HepG2 (cell line): ENCODE measurements around the gene GFOD1. TPM values are rescaled to one million over a fixed set of nuclear protein-coding genes. Genes with fewer than 3 reads are reported as not detected.

Experiments used
- ARHGAP35 ChIP-seq: sonication (generic); formaldehyde crosslinking; IDR thresholded peaks from 2 replicates; pipeline ENCODE4 v1.9.0; 2022; ENCODE audit warnings: mild to moderate bottlenecking, inconsistent platforms, moderate library complexity, missing genetic modification reagents, borderline replicate concordance
- ARID3A ChIP-seq: IDR thresholded peaks from 2 replicates; pipeline ENCODE4 v1.6.1; 2012; ENCODE audit warnings: low read depth, low read length, improper control_type of control experiment
- ARNTL ChIP-seq: sonication (generic); formaldehyde crosslinking; IDR thresholded peaks from 2 replicates; pipeline ENCODE4 v1.4.0; 2020; ENCODE audit warnings: mild to moderate bottlenecking, missing genetic modification reagents
- CBFB ChIP-seq: sonication (generic); formaldehyde crosslinking; IDR thresholded peaks from 2 replicates; pipeline ENCODE4 v1.4.0; 2020; ENCODE audit warnings: missing genetic modification reagents
- GATAD1 ChIP-seq: IDR thresholded peaks from 2 replicates; pipeline ENCODE4 v1.6.1; 2016; ENCODE audit warnings: missing genetic modification reagents, missing compliant biosample characterization
- GATAD2A ChIP-seq: IDR thresholded peaks from 2 replicates; pipeline ENCODE4 v1.6.1; 2016
- HOXD1 ChIP-seq: sonication (generic); formaldehyde crosslinking; IDR thresholded peaks from 2 replicates; pipeline ENCODE4 v1.5.0; 2020; ENCODE audit warnings: missing genetic modification reagents
- KDM6A ChIP-seq: IDR thresholded peaks from 2 replicates; pipeline ENCODE4 v1.6.1; 2016; ENCODE audit warnings: low read depth
- KLF6 ChIP-seq: IDR thresholded peaks from 2 replicates; pipeline ENCODE4 v1.8.0; 2016; ENCODE audit warnings: missing biosample characterization, missing genetic modification reagents
- MED1 ChIP-seq: sonication (generic); formaldehyde crosslinking; IDR thresholded peaks from 2 replicates; pipeline ENCODE4 v1.4.0; 2020; ENCODE audit warnings: missing genetic modification reagents
- POLR2A ChIP-seq, 2 experiments: IDR thresholded peaks; 2 replicates each; pipeline ENCODE4 v1.6.1; 2011; ENCODE audit warnings: low read depth in 2 of 2, low read length in 2 of 2, mild to moderate bottlenecking in 1 of 2, moderate library complexity in 1 of 2; ENCODE audit not compliant: insufficient read depth in 1 of 2
- RAD21 ChIP-seq: fragments of 450-650 bp; formaldehyde crosslinking; IDR thresholded peaks from 2 replicates; pipeline ENCODE4 v1.5.0; 2020; ENCODE audit warnings: mild to moderate bottlenecking
- REPIN1 ChIP-seq: sonication (generic); formaldehyde crosslinking; IDR thresholded peaks from 2 replicates; pipeline ENCODE4 v1.8.0; 2022; ENCODE audit warnings: missing genetic modification reagents, low read depth, mild to moderate bottlenecking, borderline replicate concordance
- SMARCC2 ChIP-seq: fragments of 450-650 bp; IDR thresholded peaks from 2 replicates; pipeline ENCODE4 v1.6.1; 2017; ENCODE audit warnings: antibody characterized with exemption, mild to moderate bottlenecking
- SP2 ChIP-seq: sonication (generic); formaldehyde crosslinking; IDR thresholded peaks from 2 replicates; pipeline ENCODE4 v1.5.1; 2020; ENCODE audit warnings: mild to moderate bottlenecking, missing genetic modification reagents
- SSRP1 ChIP-seq: IDR thresholded peaks from 2 replicates; pipeline ENCODE4 v1.6.1; 2016; ENCODE audit warnings: control low read depth
- STAG1 ChIP-seq: sonication (generic); formaldehyde crosslinking; IDR thresholded peaks from 2 replicates; pipeline ENCODE4 v1.4.0; 2020; ENCODE audit warnings: missing genetic modification reagents
- TEAD3 ChIP-seq: optimal IDR thresholded peaks from 2 replicates; pipeline ENCODE3; 2016; ENCODE audit warnings: borderline replicate concordance
- XRCC5 ChIP-seq: fragments of 200-400 bp; formaldehyde crosslinking; optimal IDR thresholded peaks from 2 replicates; pipeline ENCODE3; 2017; ENCODE audit warnings: mild to moderate bottlenecking, low read length
- ZBTB10 ChIP-seq: sonication (generic); formaldehyde crosslinking; IDR thresholded peaks from 2 replicates; pipeline ENCODE4 v1.4.0; 2020; ENCODE audit warnings: missing genetic modification reagents, borderline replicate concordance
- ZBTB26 ChIP-seq: IDR thresholded peaks from 2 replicates; pipeline ENCODE4 v1.6.1; 2016; ENCODE audit warnings: missing compliant biosample characterization, missing genetic modification reagents, borderline replicate concordance
- ZBTB33 ChIP-seq: sonication (generic); formaldehyde crosslinking; IDR thresholded peaks from 2 replicates; pipeline ENCODE4 v1.4.0; 2020; ENCODE audit warnings: missing genetic modification reagents
- ZFP90 ChIP-seq: sonication (generic); formaldehyde crosslinking; IDR thresholded peaks from 2 replicates; pipeline ENCODE4 v1.8.0; 2022; ENCODE audit warnings: missing genetic modification reagents, mild to moderate bottlenecking, inconsistent platforms, borderline replicate concordance
- ZNF256 ChIP-seq: sonication (generic); formaldehyde crosslinking; conservative IDR thresholded peaks from 2 replicates; pipeline ENCODE4 v1.4.0; 2020; ENCODE audit warnings: missing genetic modification reagents
- ZNF350 ChIP-seq: sonication (generic); formaldehyde crosslinking; IDR thresholded peaks from 2 replicates; pipeline ENCODE4 v1.4.0; 2020; ENCODE audit warnings: mild to moderate bottlenecking, low read depth, missing genetic modification reagents, borderline replicate concordance
- ZNF431 ChIP-seq: sonication (generic); formaldehyde crosslinking; IDR thresholded peaks from 2 replicates; pipeline ENCODE4 v1.9.0; 2022; ENCODE audit warnings: missing genetic modification reagents, low read depth, mild to moderate bottlenecking, borderline replicate concordance
- polyA plus RNA-seq, 8 experiments: library from polyadenylated mRNA; depleted of rRNA in 3 of 8; stranded (reverse) in 7 of 8; unstranded in 1 of 8; fragments of >200 nt; fragmentation: Illumina TruSeq in 4 of 8; extraction: Trizol in 4 of 8; gene quantifications; 2 replicates each; pipeline versions ENCODE4 v1.2.1 to v1.2.3, GENCODE V29; 2011 to 2016; ENCODE audit warnings: low read depth in 4 of 8, missing spikeins in 1 of 8, mixed read lengths in 1 of 8; ENCODE audit not compliant: insufficient read depth in 1 of 8
- total RNA-seq, 5 experiments: library from RNA; depleted of rRNA; stranded (reverse); fragments of >200 nt; fragmentation: Illumina TruSeq; extraction: Trizol; gene quantifications; 2 replicates each; pipeline ENCODE4 v1.2.3, GENCODE V29; 2016; ENCODE audit warnings: low read depth in 1 of 5

GFOD1 gene
- total and polyA plus RNA-seq, 2 of the 13 experiments (the other 11 are each of a cell fraction or from before 2014, with no cell fraction given) = 1.9 to 6.4 TPM

- TF ChIP-seq ZBTB10 (CRISPR knock-in tag) = no peak
- no peak for TF ChIP-seq MED1
- no peak for TF ChIP-seq ZFP90 (CRISPR knock-in tag)
- no peak for TF ChIP-seq SP2 (CRISPR knock-in tag)
- no peak for TF ChIP-seq SSRP1 (CRISPR knock-in tag)
- 0 out of 2 replicates have a peak, but pooled peaks have one; percentile 24 for TF ChIP-seq KLF6 (CRISPR knock-in tag)
- no peak for TF ChIP-seq GATAD1 (CRISPR knock-in tag)
- peak; percentile 41 for TF ChIP-seq XRCC5
- peak; percentile 41 for TF ChIP-seq TEAD3 (CRISPR knock-in tag)
- no peak for TF ChIP-seq SMARCC2
- peak; percentile 95 for TF ChIP-seq RAD21 (CRISPR knock-in tag)
- TF ChIP-seq ZNF256 = no peak
- no peak for TF ChIP-seq ARHGAP35 (CRISPR knock-in tag)
- TF ChIP-seq ZBTB33 = 0 out of 2 replicates have a peak, but pooled peaks have one; percentile 9
- peak; percentile 46; the same call in 1 of the 2 replicates for TF ChIP-seq ZNF350
- no peak for TF ChIP-seq ZBTB26
- no peak for TF ChIP-seq CBFB
- TF ChIP-seq POLR2A (IDR thresholded peaks at IDR 0.05; ENCODE audit: insufficient read depth in 1 of 2, low read depth in 2 of 2, low read length in 2 of 2) = no peak
- no peak for TF ChIP-seq ZNF431 (CRISPR knock-in tag)
- no peak for TF ChIP-seq HOXD1 (CRISPR knock-in tag)
- 0 out of 2 replicates have a peak, but pooled peaks have one; percentile 31 for TF ChIP-seq GATAD2A (CRISPR knock-in tag)
- TF ChIP-seq ARID3A = 0 out of 2 replicates have a peak, but pooled peaks have one; percentile 31
- no peak for TF ChIP-seq KDM6A
- peak; percentile 73; the same call in 1 of the 2 replicates for TF ChIP-seq REPIN1
- peak; percentile 28; the same call in 1 of the 2 replicates for TF ChIP-seq ARNTL
- TF ChIP-seq STAG1 (CRISPR knock-in tag) = peak; percentile 98
These were observed 150.8 kb downstream of the GFOD1 start (continued) for GRCh38 chr6:13336553-13336952.
